ENCODE measurements around the gene VILL. TPM values are rescaled to one million over a fixed set of nuclear protein-coding genes. Genes with fewer than 3 reads are reported as not detected.
"Not testable (repeated sequence)": the region's sequence is repeated elsewhere in the genome, so short reads cannot be mapped to it uniquely, and the experiment has no call there.

Gene VILL
- total RNA-seq, 1 experiment from 2014 or later, result 5.3 TPM

GRCh38 chr3:38049358-38050126 is 59.0 kb downstream of the VILL start:
- no peak overlapping the region for H3K4me3 ChIP-seq (ENCODE audit: insufficient read depth, low read depth, low read length)
- H3K27me3 ChIP-seq (ENCODE audit: control insufficient read depth, insufficient read depth, low read length), result peaks cover 11% of the 10 kb centered on the region; the same call in 1 of the 2 replicates
- H3K36me3 ChIP-seq (replicated peaks; ENCODE audit: control insufficient read depth, insufficient read depth, low read length), result no peaks in the 10 kb centered on the region
- no peak for DNase-seq

- Histone ChIP-seq H3K36me3 (replicated peaks; ENCODE audit: control insufficient read depth, insufficient read depth, low read length) (no peaks in the 10 kb centered on the region), H3K27me3 (ENCODE audit: control insufficient read depth, insufficient read depth, low read length) (peaks cover 6% of the 10 kb centered on the region; the same call in 1 of the 2 replicates), H3K4me3 (ENCODE audit: insufficient read depth, low read depth, low read length) (no peak overlapping the region)
- no peak for DNase-seq
These were observed 60.5 kb downstream of the VILL start for GRCh38 chr3:38051131-38051530.

GRCh38 chr3:38053286-38053685 is 62.7 kb downstream of the VILL start:
- DNase-seq, result not testable (repeated sequence)

GRCh38 chr3:38053813-38054498 is 63.4 kb downstream of the VILL start:
- not testable (repeated sequence) for H3K27me3 ChIP-seq (ENCODE audit: control insufficient read depth, insufficient read depth, low read length); DNase-seq; H3K4me3 ChIP-seq (ENCODE audit: insufficient read depth, low read depth, low read length); H3K36me3 ChIP-seq (replicated peaks; ENCODE audit: control insufficient read depth, insufficient read depth, low read length)

More at GRCh38 chr3:38053286-38053685, 62.7 kb downstream of the VILL start:
- H3K4me3 ChIP-seq (ENCODE audit: insufficient read depth, low read depth, low read length); H3K27me3 ChIP-seq (ENCODE audit: control insufficient read depth, insufficient read depth, low read length); H3K36me3 ChIP-seq (replicated peaks; ENCODE audit: control insufficient read depth, insufficient read depth, low read length): not testable (repeated sequence)

GRCh38 chr3:38054499-38055001 is 64.0 kb downstream of the VILL start:
- H3K4me3 ChIP-seq (ENCODE audit: insufficient read depth, low read depth, low read length), result no peak overlapping the region
- DNase-seq, result no peak
- H3K36me3 ChIP-seq (replicated peaks; ENCODE audit: control insufficient read depth, insufficient read depth, low read length), result no peaks in the 10 kb centered on the region
- H3K27me3 ChIP-seq (ENCODE audit: control insufficient read depth, insufficient read depth, low read length), result peaks cover 2% of the 10 kb centered on the region; the same call in 1 of the 2 replicates

Other genes starting within 250 kb of the VILL start
- 20.3 and 21.1 TPM in 2 replicates for gene CTDSPL, start 128.9 kb upstream of the VILL start, total RNA-seq (2014; rRNA removed; shearing (Covaris generic))
- gene PLCD1, start 38.9 kb downstream of the VILL start, total RNA-seq (2014; rRNA removed; shearing (Covaris generic)), result 22.2 and 22.3 TPM in 2 replicates
- gene DLEC1, start 48.4 kb downstream of the VILL start, total RNA-seq (2014; rRNA removed; shearing (Covaris generic)), result 0.33 and 1.3 TPM in 2 replicates
- gene ACAA1, start 146.3 kb downstream of the VILL start, total RNA-seq (2014; rRNA removed; shearing (Covaris generic)), result 12.8 and 15.7 TPM in 2 replicates
- 1.8 and 3.4 TPM in 2 replicates for gene MYD88, start 147.9 kb downstream of the VILL start, total RNA-seq (2014; rRNA removed; shearing (Covaris generic))
- 25.5 and 30.9 TPM in 2 replicates for gene OXSR1, start 174.8 kb downstream of the VILL start, total RNA-seq (2014; rRNA removed; shearing (Covaris generic))

Data from H7 (cell line).